HL-60 (cell line): ENCODE measurements around the gene CTNNA2.

Source experiments
- DNase-seq, 2 experiments: peaks; one replicate each; pipeline ENCODE4 v3.0.0-alpha.2; 2010 to 2020; ENCODE audit warnings: low read depth in 1 of 2, low spot score in 1 of 2
- H3K27ac ChIP-seq: fragments of 250-450 bp; sonication (Bioruptor Pico); replicated peaks from 2 replicates; pipeline ENCODE4 v1.5.1; 2020; ENCODE audit warnings: mild to moderate bottlenecking, moderate library complexity
- H3K27me3 ChIP-seq: fragments of 250-450 bp; sonication (Bioruptor Pico); 2 replicates; pipeline ENCODE4 v1.5.1; 2021; ENCODE audit warnings: mild to moderate bottlenecking, moderate library complexity; ENCODE audit not compliant: insufficient read depth, poor library complexity, severe bottlenecking
- H3K4me3 ChIP-seq: replicated peaks from 2 replicates; pipeline ENCODE4 v1.5.1; 2011; ENCODE audit warnings: mild to moderate bottlenecking, control low read depth, low read length; ENCODE audit not compliant: insufficient read depth
- CTCF ChIP-seq: IDR thresholded peaks from one replicate; pipeline ENCODE4 v1.5.1; 2011; ENCODE audit warnings: low read length, control low read depth, inconsistent platforms; ENCODE audit not compliant: insufficient read depth
- GABPA ChIP-seq: IDR thresholded peaks from 2 replicates; pipeline ENCODE4 v1.6.1; 2012; ENCODE audit warnings: low read depth
- POLR2AphosphoS5 ChIP-seq: IDR thresholded peaks from 2 replicates; pipeline ENCODE4 v1.6.1; 2012; ENCODE audit warnings: low read depth
- REST ChIP-seq: IDR thresholded peaks from 2 replicates; pipeline ENCODE4 v1.6.1; 2012; ENCODE audit warnings: low read depth; ENCODE audit not compliant: insufficient replicate concordance
- SPI1 ChIP-seq: IDR thresholded peaks from 2 replicates; pipeline ENCODE4 v1.6.1; 2012; ENCODE audit warnings: low read depth, mild to moderate bottlenecking, borderline replicate concordance

The CTNNA2 gene

GRCh38 chr2:80059447-80059846 is 546.6 kb downstream of the CTNNA2 start:
- Histone ChIP-seq H3K27ac (no peak overlapping the region), H3K4me3 (no peak overlapping the region), H3K27me3 (no peaks in the 10 kb centered on the region)
- TF ChIP-seq GABPA (no peak), POLR2AphosphoS5 (no peak), REST (no peak), SPI1 (no peak), CTCF (no peak)
- DNase-seq: no peak

- no peak for DNase-seq
- TF ChIP-seq SPI1 (no peak), POLR2AphosphoS5 (no peak)
- H3K27me3 ChIP-seq: no peaks in the 10 kb centered on the region
- H3K27ac ChIP-seq: no peak overlapping the region
- H3K4me3 ChIP-seq: no peak overlapping the region
Observed at GRCh38 chr2:80061881-80062280, 549.0 kb downstream of the CTNNA2 start.

- H3K4me3 ChIP-seq: no peak overlapping the region
- DNase-seq: no peak
- no peaks in the 10 kb centered on the region for H3K27me3 ChIP-seq
- no peak overlapping the region for H3K27ac ChIP-seq
- no peak for TF ChIP-seq SPI1
- no peak for TF ChIP-seq GABPA
- no peak for TF ChIP-seq POLR2AphosphoS5
- no peak for TF ChIP-seq CTCF
- TF ChIP-seq REST: no peak
Observed at GRCh38 chr2:80062298-80062697, 549.4 kb downstream of the CTNNA2 start.

- no peak overlapping the region for H3K27ac ChIP-seq
- peaks cover 3% of the 10 kb centered on the region for H3K27me3 ChIP-seq
- no peak overlapping the region for H3K4me3 ChIP-seq
- DNase-seq: no peak
- TF ChIP-seq GABPA (no peak), REST (no peak), CTCF (no peak), SPI1 (no peak), POLR2AphosphoS5 (no peak)
Observed at GRCh38 chr2:80068038-80068731, 555.3 kb downstream of the CTNNA2 start.
